Activated T-helper 17 cell treated with anti-CD3 and anti-CD28 coated beads, Interleukin-2, amount 50 U/mL, for 72 hours (primary cell): Measurements from ENCODE around the gene ZDHHC24. TPM values are rescaled to one million over a fixed set of nuclear protein-coding genes. Genes with fewer than 3 reads are reported as not detected.

Source experiments
- ATAC-seq: fragments of 150-1000 bp; cut with Tn5 transposase; replicated peaks from 2 replicates; pipeline ENCODE4 v1.10.0; 2021; ENCODE audit warnings: mild to moderate bottlenecking, moderate library complexity
- H3K27ac Mint-ChIP-seq: one replicate; pipeline ENCODE4 v1.8.0; 2022; ENCODE audit warnings: mixed read lengths
- H3K27me3 Mint-ChIP-seq: one replicate; pipeline ENCODE4 v1.8.0; 2022; ENCODE audit warnings: mixed read lengths
- H3K36me3 Mint-ChIP-seq: one replicate; pipeline ENCODE4 v1.8.0; 2022; ENCODE audit warnings: low read depth, mild to moderate bottlenecking, mixed read lengths
- H3K4me1 Mint-ChIP-seq: one replicate; pipeline ENCODE4 v1.8.0; 2022; ENCODE audit warnings: mixed read lengths
- H3K4me3 Mint-ChIP-seq: one replicate; pipeline ENCODE4 v1.8.0; 2022; ENCODE audit warnings: mild to moderate bottlenecking, mixed read lengths
- H3K9me3 Mint-ChIP-seq: one replicate; pipeline ENCODE4 v1.8.0; 2022; ENCODE audit warnings: mixed read lengths
- total RNA-seq, 2 donors: library from RNA; stranded (reverse); gene quantifications; one replicate each; pipeline ENCODE4 v1.2.3, GENCODE V29; 2022

The ZDHHC24 gene
- total RNA-seq, 2 donors from 2014 or later, result 8.7 to 12.6 TPM

- no peaks in the 10 kb centered on the region for H3K4me1 Mint-ChIP-seq
- no peaks in the 10 kb centered on the region for H3K27me3 Mint-ChIP-seq
- peak overlapping the region; percentile 79 for H3K27ac Mint-ChIP-seq
- no peaks in the 10 kb centered on the region for H3K9me3 Mint-ChIP-seq
- peaks cover 29% of the 10 kb centered on the region for H3K36me3 Mint-ChIP-seq
- H3K4me3 Mint-ChIP-seq, result peak overlapping the region; percentile 91
- ATAC-seq, result no peak
Measured at GRCh38 chr11:66510990-66511339, 34.9 kb downstream of the ZDHHC24 start.

- peak; percentile 98 for ATAC-seq
- Mint-ChIP-seq H3K36me3 (peaks cover 28% of the 10 kb centered on the region), H3K4me1 (no peaks in the 10 kb centered on the region), H3K27ac (peak within 1 kb of the TSS; percentile 79), H3K9me3 (no peaks in the 10 kb centered on the region), H3K4me3 (peak within 1 kb of the TSS; percentile 91), H3K27me3 (no peaks in the 10 kb centered on the region)
Measured at GRCh38 chr11:66510271-66510989, 35.4 kb downstream of the ZDHHC24 start, which contains the start of gene BBS1. BBS1 (plus strand) TSS chr11:66510635; CDS start chr11:66510660, 25 bp downstream.

- Mint-ChIP-seq H3K9me3 (no peaks in the 10 kb centered on the region), H3K27me3 (no peaks in the 10 kb centered on the region), H3K4me3 (no peak overlapping the region), H3K36me3 (peaks cover 36% of the 10 kb centered on the region), H3K27ac (no peak overlapping the region), H3K4me1 (no peaks in the 10 kb centered on the region)
- ATAC-seq, result peak; percentile 33
Measured at GRCh38 chr11:66509131-66509561, 36.7 kb downstream of the ZDHHC24 start.

GRCh38 chr11:66505276-66505816, 40.5 kb downstream of the ZDHHC24 start:
- H3K4me1 Mint-ChIP-seq, result no peaks in the 10 kb centered on the region
- H3K36me3 Mint-ChIP-seq, result peaks cover 55% of the 10 kb centered on the region
- H3K27ac Mint-ChIP-seq, result no peak overlapping the region
- H3K4me3 Mint-ChIP-seq, result no peak overlapping the region
- no peaks in the 10 kb centered on the region for H3K9me3 Mint-ChIP-seq
- ATAC-seq, result no peak
- no peaks in the 10 kb centered on the region for H3K27me3 Mint-ChIP-seq

GRCh38 chr11:66498506-66498905, 47.3 kb downstream of the ZDHHC24 start:
- no peak overlapping the region for H3K27ac Mint-ChIP-seq
- H3K4me3 Mint-ChIP-seq, result no peak overlapping the region
- peaks cover 58% of the 10 kb centered on the region for H3K36me3 Mint-ChIP-seq
- ATAC-seq, result no peak
- no peaks in the 10 kb centered on the region for H3K4me1 Mint-ChIP-seq
- no peaks in the 10 kb centered on the region for H3K27me3 Mint-ChIP-seq
- H3K9me3 Mint-ChIP-seq, result no peaks in the 10 kb centered on the region

- no peak for ATAC-seq
- no peaks in the 10 kb centered on the region for H3K9me3 Mint-ChIP-seq
- no peaks in the 10 kb centered on the region for H3K27me3 Mint-ChIP-seq
- no peak overlapping the region for H3K4me3 Mint-ChIP-seq
- H3K27ac Mint-ChIP-seq, result no peak overlapping the region
- H3K36me3 Mint-ChIP-seq, result peaks cover 61% of the 10 kb centered on the region
- no peaks in the 10 kb centered on the region for H3K4me1 Mint-ChIP-seq
Measured at GRCh38 chr11:66497206-66497605, 48.6 kb downstream of the ZDHHC24 start.

GRCh38 chr11:66495401-66495854, 50.4 kb downstream of the ZDHHC24 start:
- no peak for ATAC-seq
- Mint-ChIP-seq H3K27me3 (no peaks in the 10 kb centered on the region), H3K4me1 (no peaks in the 10 kb centered on the region), H3K9me3 (no peaks in the 10 kb centered on the region), H3K27ac (no peak overlapping the region), H3K36me3 (peaks cover 61% of the 10 kb centered on the region), H3K4me3 (no peak overlapping the region)

GRCh38 chr11:66494935-66495334, 50.9 kb downstream of the ZDHHC24 start:
- Mint-ChIP-seq H3K9me3 (no peaks in the 10 kb centered on the region), H3K4me1 (no peaks in the 10 kb centered on the region), H3K36me3 (peaks cover 59% of the 10 kb centered on the region), H3K27me3 (no peaks in the 10 kb centered on the region), H3K4me3 (no peak overlapping the region), H3K27ac (no peak overlapping the region)
- ATAC-seq, result no peak

- Mint-ChIP-seq H3K4me3 (no peak overlapping the region), H3K4me1 (no peaks in the 10 kb centered on the region), H3K27ac (no peak overlapping the region), H3K9me3 (no peaks in the 10 kb centered on the region), H3K27me3 (no peaks in the 10 kb centered on the region), H3K36me3 (peaks cover 58% of the 10 kb centered on the region)
- ATAC-seq, result no peak
Measured at GRCh38 chr11:66494458-66494857, 51.4 kb downstream of the ZDHHC24 start.

GRCh38 chr11:66493130-66493529, 52.7 kb downstream of the ZDHHC24 start:
- no peak overlapping the region for H3K4me3 Mint-ChIP-seq
- H3K27ac Mint-ChIP-seq, result no peak overlapping the region
- peaks cover 57% of the 10 kb centered on the region for H3K36me3 Mint-ChIP-seq
- H3K4me1 Mint-ChIP-seq, result no peaks in the 10 kb centered on the region
- no peak for ATAC-seq
- no peaks in the 10 kb centered on the region for H3K27me3 Mint-ChIP-seq
- H3K9me3 Mint-ChIP-seq, result no peaks in the 10 kb centered on the region

- H3K27ac Mint-ChIP-seq, result no peak overlapping the region
- no peaks in the 10 kb centered on the region for H3K27me3 Mint-ChIP-seq
- H3K36me3 Mint-ChIP-seq, result peaks cover 58% of the 10 kb centered on the region
Measured at GRCh38 chr11:66492161-66492865, 53.5 kb downstream of the ZDHHC24 start.

GRCh38 chr11:66491315-66491935, 54.4 kb downstream of the ZDHHC24 start:
- no peak overlapping the region for H3K4me3 Mint-ChIP-seq
- ATAC-seq, result no peak
- no peak overlapping the region for H3K27ac Mint-ChIP-seq
- H3K4me1 Mint-ChIP-seq, result no peaks in the 10 kb centered on the region
- no peaks in the 10 kb centered on the region for H3K27me3 Mint-ChIP-seq
- peaks cover 58% of the 10 kb centered on the region for H3K36me3 Mint-ChIP-seq
- no peaks in the 10 kb centered on the region for H3K9me3 Mint-ChIP-seq

More at GRCh38 chr11:66492161-66492865, 53.5 kb downstream of the ZDHHC24 start:
- Mint-ChIP-seq H3K4me3 (no peak overlapping the region), H3K9me3 (no peaks in the 10 kb centered on the region), H3K4me1 (no peaks in the 10 kb centered on the region)
- no peak for ATAC-seq

GRCh38 chr11:66489636-66490035, 56.2 kb downstream of the ZDHHC24 start:
- no peaks in the 10 kb centered on the region for H3K27me3 Mint-ChIP-seq
- no peaks in the 10 kb centered on the region for H3K9me3 Mint-ChIP-seq
- H3K4me1 Mint-ChIP-seq, result no peaks in the 10 kb centered on the region
- H3K36me3 Mint-ChIP-seq, result peaks cover 57% of the 10 kb centered on the region
- no peak overlapping the region for H3K4me3 Mint-ChIP-seq
- no peak overlapping the region for H3K27ac Mint-ChIP-seq
- no peak for ATAC-seq

- H3K4me3 Mint-ChIP-seq, result no peak overlapping the region
- H3K4me1 Mint-ChIP-seq, result no peaks in the 10 kb centered on the region
- H3K27me3 Mint-ChIP-seq, result no peaks in the 10 kb centered on the region
- no peak for ATAC-seq
- peaks cover 59% of the 10 kb centered on the region for H3K36me3 Mint-ChIP-seq
- H3K27ac Mint-ChIP-seq, result peak overlapping the region; percentile 42
- H3K9me3 Mint-ChIP-seq, result no peaks in the 10 kb centered on the region
Measured at GRCh38 chr11:66488957-66489356, 56.9 kb downstream of the ZDHHC24 start.
